Retina (tissue), 1 donor: ENCODE results near the gene TGFBR3.
"Not testable (repeated sequence)": the region's sequence is repeated elsewhere in the genome, so short reads cannot be mapped to it uniquely, and the experiment has no call there.

Experiments used
- DNase-seq: peaks from one replicate; pipeline ENCODE4 v3.0.0-alpha.2; 2016

TGFBR3 gene

GRCh38 chr1:91881280-91881679, 4.7 kb downstream of the TGFBR3 start:
- no peak for DNase-seq

- no peak for DNase-seq
Observed at GRCh38 chr1:91879733-91880132, 6.2 kb downstream of the TGFBR3 start.

GRCh38 chr1:91877574-91878208, 8.3 kb downstream of the TGFBR3 start:
- DNase-seq: no peak

- DNase-seq: no peak
Observed at GRCh38 chr1:91876781-91877573, 9.0 kb downstream of the TGFBR3 start.

GRCh38 chr1:91876040-91876470, 9.9 kb downstream of the TGFBR3 start:
- no peak for DNase-seq

- no peak for DNase-seq
Observed at GRCh38 chr1:91874167-91874566, 11.8 kb downstream of the TGFBR3 start.

- DNase-seq: no peak
Observed at GRCh38 chr1:91872559-91873081, 13.3 kb downstream of the TGFBR3 start.

- DNase-seq: no peak
Observed at GRCh38 chr1:91872000-91872399, 14.0 kb downstream of the TGFBR3 start.

GRCh38 chr1:91870322-91870721, 15.6 kb downstream of the TGFBR3 start:
- no peak for DNase-seq

- no peak for DNase-seq
Observed at GRCh38 chr1:91866425-91866824, 19.5 kb downstream of the TGFBR3 start.

- DNase-seq: no peak
Observed at GRCh38 chr1:91864017-91864700, 21.8 kb downstream of the TGFBR3 start.

- DNase-seq: no peak
Observed at GRCh38 chr1:91863498-91863897, 22.5 kb downstream of the TGFBR3 start.

GRCh38 chr1:91862120-91862519, 23.8 kb downstream of the TGFBR3 start:
- DNase-seq: no peak

GRCh38 chr1:91857557-91858239, 28.3 kb downstream of the TGFBR3 start:
- no peak for DNase-seq

GRCh38 chr1:91856996-91857395, 29.0 kb downstream of the TGFBR3 start:
- no peak for DNase-seq

- DNase-seq: no peak
Observed at GRCh38 chr1:91854852-91855534, 31.0 kb downstream of the TGFBR3 start.

- DNase-seq: no peak
Observed at GRCh38 chr1:91853397-91853796, 32.6 kb downstream of the TGFBR3 start.

- DNase-seq: not testable (repeated sequence)
Observed at GRCh38 chr1:91852011-91852410, 33.9 kb downstream of the TGFBR3 start.

GRCh38 chr1:91851130-91852010, 34.6 kb downstream of the TGFBR3 start:
- no peak for DNase-seq

- no peak for DNase-seq
Observed at GRCh38 chr1:91850708-91851107, 35.2 kb downstream of the TGFBR3 start.

GRCh38 chr1:91847851-91848250, 38.1 kb downstream of the TGFBR3 start:
- DNase-seq: no peak
